Right ventricle myocardium inferior (tissue), 1 donor: ENCODE measurements around the gene NR2C1. TPM values are rescaled to one million over a fixed set of nuclear protein-coding genes. Genes with fewer than 3 reads are reported as not detected.
"Not testable (repeated sequence)": the region's sequence is repeated elsewhere in the genome, so short reads cannot be mapped to it uniquely, and the experiment has no call there.

Experiments used
- ATAC-seq: fragments of 200-7000 bp; cut with Tn5 transposase; one replicate; pipeline ENCODE4 v1.9.1; 2020; ENCODE audit warnings: mild to moderate bottlenecking, moderate library complexity
- DNase-seq: peaks from one replicate; pipeline ENCODE4 v3.0.0; 2021; ENCODE audit errors: missing footprints
- intact Hi-C: fragments of 100-400 bp; cut with DNase I; formaldehyde crosslinking; loops from one replicate; pipeline ENCODE4 v1.11.0; 2022
- long read RNA-seq: library from polyadenylated mRNA; unstranded; transcript quantifications from one replicate; pipeline ENCODE4 v2.0.0, GENCODE V29; 2021
- total RNA-seq: library from RNA; stranded (reverse); fragmentation: NEBNext Ultra II Directional; extraction: Animal tissue kit (Norgen Biotek cat#: 25700); gene quantifications from one replicate; pipeline ENCODE4 v1.2.1, GENCODE V29; 2021
- donor health status: DM: no; HTN: yes; CAD: no; lungs with severe emphysema.

NR2C1 gene
- total RNA-seq, result 35.0 TPM
- long read RNA-seq, full-length matches to known transcripts, result 4 of 8 reads
- long read RNA-seq, partial matches to known transcripts, result 0 of 8 reads
- long read RNA-seq, other reads (novel, unspliced or antisense), result 4 of 8 reads

- peak; percentile 94 for DNase-seq
- peak; percentile 97 for ATAC-seq
- intact Hi-C loops, result no loop called here
Measured at GRCh38 chr12:95072900-95073697, at the start of gene NR2C1. NR2C1 (minus strand) TSS chr12:95073618; CDS start chr12:95067384, 6,234 bp downstream.

GRCh38 chr12:95118788-95119179 lies 45.4 kb upstream of the NR2C1 start:
- no peak for DNase-seq
- intact Hi-C loops, result loop anchor here (5.0 kb wide), 1 partner anchor 84 kb away; no protein-coding TSS in a partner anchor
- ATAC-seq, result no peak

GRCh38 chr12:95118138-95118787 lies 44.8 kb upstream of the NR2C1 start:
- no peak for ATAC-seq
- DNase-seq, result no peak
- intact Hi-C loops, result loop anchor here (5.0 kb wide), 1 partner anchor 84 kb away; no protein-coding TSS in a partner anchor

GRCh38 chr12:95117178-95117599 lies 43.8 kb upstream of the NR2C1 start:
- intact Hi-C loops, result loop anchor here (1.0 to 5.0 kb wide), 4 partner anchors 85 to 416 kb away; no protein-coding TSS in a partner anchor
- DNase-seq (no peak), ATAC-seq (peak; percentile 88)

- DNase-seq (no peak), ATAC-seq (peak; percentile 16)
- intact Hi-C loops, result loop anchor here (1.0 to 5.0 kb wide), 4 partner anchors 86 to 416 kb away; no protein-coding TSS in a partner anchor
Measured at GRCh38 chr12:95116773-95117172, 43.4 kb upstream of the NR2C1 start.

- intact Hi-C loops, result loop anchor here (2.0 to 5.0 kb wide), 2 partner anchors 86 to 416 kb away; no protein-coding TSS in a partner anchor
- no peak for ATAC-seq
- no peak for DNase-seq
Measured at GRCh38 chr12:95116341-95116740, 42.9 kb upstream of the NR2C1 start.

- no peak for DNase-seq
- intact Hi-C loops, result loop anchor here (2.0 to 5.0 kb wide), 2 partner anchors 87 to 417 kb away; no protein-coding TSS in a partner anchor
- no peak for ATAC-seq
Measured at GRCh38 chr12:95115641-95116040, 42.2 kb upstream of the NR2C1 start.

- intact Hi-C loops, result loop anchor here (5.0 kb wide), 1 partner anchor 87 kb away; no protein-coding TSS in a partner anchor
- no peak for ATAC-seq
- DNase-seq, result no peak
Measured at GRCh38 chr12:95114766-95115405, 41.5 kb upstream of the NR2C1 start.

GRCh38 chr12:95107362-95107761 lies 33.9 kb upstream of the NR2C1 start:
- DNase-seq, result no peak
- no peak for ATAC-seq
- intact Hi-C loops, result no loop called here

GRCh38 chr12:95105540-95105939 lies 32.1 kb upstream of the NR2C1 start:
- no peak for ATAC-seq
- DNase-seq, result no peak
- intact Hi-C loops, result no loop called here

- ATAC-seq, result no peak
- intact Hi-C loops, result no loop called here
- no peak for DNase-seq
Measured at GRCh38 chr12:95104919-95105452, 31.6 kb upstream of the NR2C1 start.

- intact Hi-C loops, result no loop called here
- ATAC-seq, result no peak
- DNase-seq, result no peak
Measured at GRCh38 chr12:95102916-95103671, 29.7 kb upstream of the NR2C1 start.

GRCh38 chr12:95101957-95102356 lies 28.5 kb upstream of the NR2C1 start:
- intact Hi-C loops, result loop anchor here (2.0 kb wide), 1 partner anchor 25 kb away; no protein-coding TSS in a partner anchor

GRCh38 chr12:95100264-95101190 lies 27.1 kb upstream of the NR2C1 start:
- no peak for DNase-seq
- intact Hi-C loops, result loop anchor here (2.0 kb wide), 1 partner anchor 26 kb away; no protein-coding TSS in a partner anchor

More at GRCh38 chr12:95101957-95102356, 28.5 kb upstream of the NR2C1 start:
- not testable (repeated sequence) for ATAC-seq, DNase-seq

GRCh38 chr12:95099270-95099790 lies 25.9 kb upstream of the NR2C1 start:
- intact Hi-C loops, result no loop called here
- ATAC-seq, result no peak
- no peak for DNase-seq

More at GRCh38 chr12:95100264-95101190, 27.1 kb upstream of the NR2C1 start:
- peak; percentile 72 for ATAC-seq

GRCh38 chr12:95096852-95097251 lies 23.4 kb upstream of the NR2C1 start:
- no peak for DNase-seq

More at GRCh38 chr12:95096852-95097251, 23.4 kb upstream of the NR2C1 start:
- intact Hi-C loops, result no loop called here
- ATAC-seq, result peak; percentile 56
